Measurements from ENCODE around the gene DNAJC7.
"Not testable (repeated sequence)": the region's sequence is repeated elsewhere in the genome, so short reads cannot be mapped to it uniquely, and the experiment has no call there.

Gene DNAJC7

DNA sequence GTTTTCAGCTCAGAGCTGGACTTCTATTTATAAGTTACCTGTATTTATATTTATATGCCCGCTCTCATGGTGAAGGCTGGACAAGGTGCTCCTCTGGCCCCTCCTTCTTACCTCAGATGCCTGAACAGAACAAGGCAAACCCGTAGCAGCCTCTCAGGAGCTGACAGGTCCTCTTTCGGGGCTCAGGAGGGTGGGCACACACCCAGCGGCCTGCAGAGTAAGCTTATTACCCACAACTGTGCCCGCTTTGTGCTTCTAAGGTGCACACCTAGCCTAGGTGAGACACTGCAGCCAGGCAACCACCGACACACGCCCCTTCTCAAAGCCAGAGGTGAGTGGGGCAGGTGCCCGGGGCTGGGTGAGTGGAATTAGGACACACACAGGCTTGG, 7.9 kb upstream of the DNAJC7 start:
- Histone ChIP-seq H3K9ac (ENCODE audit: low read length in 2 of 2) (no peak overlapping the region), H3K9me3 (ENCODE audit: control insufficient read depth in 2 of 2, low read length in 2 of 2) (no peaks in the 10 kb centered on the region), H3K27me3 (ENCODE audit: control insufficient read depth in 1 of 2, insufficient read depth in 2 of 2, low read length in 2 of 2) (peaks cover 13 to 15% of the 10 kb centered on the region in 2 donors), H3K4me3 (ENCODE audit: low read length in 2 of 2) (peak overlapping the region in 1 of 2 donors; percentile 29), H3K27ac (ENCODE audit: low read length) (peak overlapping the region; percentile 31), H3K4me1 (ENCODE audit: control insufficient read depth, insufficient read depth, low read length) (peaks cover 23% of the 10 kb centered on the region), H3K36me3 (ENCODE audit: control insufficient read depth in 2 of 2, insufficient read depth in 2 of 2, low read length in 2 of 2) (peaks cover 16 to 20% of the 10 kb centered on the region in 2 donors)

DNA sequence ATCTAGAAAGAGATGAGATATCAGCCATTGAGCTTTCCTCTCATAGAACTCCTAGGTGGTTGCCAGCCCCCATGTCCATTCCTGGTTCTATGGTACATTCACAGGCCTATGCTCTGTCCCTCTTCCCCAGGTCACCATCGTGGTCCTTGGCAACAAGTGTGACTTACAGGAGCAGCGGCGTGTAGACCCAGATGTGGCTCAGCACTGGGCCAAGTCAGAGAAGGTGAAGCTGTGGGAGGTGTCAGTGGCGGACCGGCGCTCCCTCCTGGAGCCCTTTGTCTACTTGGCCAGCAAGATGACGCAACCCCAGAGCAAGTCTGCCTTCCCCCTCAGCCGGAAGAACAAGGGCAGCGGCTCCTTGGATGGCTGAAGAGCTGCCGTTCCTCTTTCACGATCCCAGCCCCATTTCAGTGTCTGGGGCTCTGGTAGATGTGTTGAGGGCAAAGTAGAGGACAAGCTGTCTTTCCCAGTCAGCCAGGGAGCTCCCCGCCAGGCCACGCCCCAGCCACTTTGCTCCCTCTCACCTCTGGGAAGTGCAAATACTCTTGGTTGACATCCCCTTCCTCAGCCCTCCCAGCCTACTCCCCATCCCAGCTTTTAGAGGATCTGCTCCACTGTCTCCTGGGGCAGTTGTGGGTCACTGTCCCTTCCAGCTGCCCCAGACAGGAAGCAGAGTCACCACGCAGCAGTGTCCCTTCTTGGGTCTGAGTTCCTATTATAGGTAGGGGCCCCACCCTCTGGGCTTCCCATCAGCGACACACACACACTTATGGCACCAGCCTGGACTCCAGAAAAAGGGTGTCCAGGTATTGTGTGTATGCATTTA, 6.5 kb upstream of the DNAJC7 start:
- H3K4me3 ChIP-seq (ENCODE audit: low read length in 2 of 2), result no peak overlapping the region
- no peak overlapping the region for H3K27ac ChIP-seq (ENCODE audit: low read length)
- no peaks in the 10 kb centered on the region for H3K9me3 ChIP-seq (ENCODE audit: control insufficient read depth in 2 of 2, low read length in 2 of 2)
- H3K4me1 ChIP-seq (ENCODE audit: control insufficient read depth, insufficient read depth, low read length), result peaks cover 22% of the 10 kb centered on the region
- peaks cover 11 to 14% of the 10 kb centered on the region in 2 donors for H3K27me3 ChIP-seq (ENCODE audit: control insufficient read depth in 1 of 2, insufficient read depth in 2 of 2, low read length in 2 of 2)
- no peak overlapping the region for H3K9ac ChIP-seq (ENCODE audit: low read length in 2 of 2)
- peaks cover 16 to 20% of the 10 kb centered on the region in 2 donors for H3K36me3 ChIP-seq (ENCODE audit: control insufficient read depth in 2 of 2, insufficient read depth in 2 of 2, low read length in 2 of 2)

DNA sequence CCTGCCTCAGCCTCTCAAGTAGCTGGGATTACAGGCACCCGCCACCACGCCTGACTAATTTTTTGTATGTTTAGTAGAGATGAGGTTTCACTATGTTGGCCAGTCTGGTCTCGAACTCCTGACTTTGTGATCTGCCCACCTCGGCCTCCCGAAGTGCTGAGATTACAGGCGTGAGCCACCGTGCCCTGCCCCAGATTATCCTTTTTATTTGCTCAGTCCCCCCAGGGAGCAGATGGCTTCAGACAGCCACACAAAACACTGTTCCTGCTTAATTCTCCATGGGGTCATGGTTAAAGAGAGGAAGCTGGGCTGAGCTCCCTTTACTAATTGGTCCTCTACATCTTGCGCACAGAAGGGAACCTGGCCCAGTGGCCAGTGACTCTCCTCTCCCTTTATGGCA, 3.6 kb upstream of the DNAJC7 start:
- H3K9me3 ChIP-seq (ENCODE audit: control insufficient read depth in 2 of 2, low read length in 2 of 2); H3K27me3 ChIP-seq (ENCODE audit: control insufficient read depth in 1 of 2, insufficient read depth in 2 of 2, low read length in 2 of 2); H3K27ac ChIP-seq (ENCODE audit: low read length): not testable (repeated sequence)
- peak overlapping the region in 1 of 2 donors; percentile 83 for H3K9ac ChIP-seq (ENCODE audit: low read length in 2 of 2)
- H3K4me1 ChIP-seq (ENCODE audit: control insufficient read depth, insufficient read depth, low read length), result peaks cover 38% of the 10 kb centered on the region
- peak overlapping the region; percentile 73 to 88 for H3K4me3 ChIP-seq (ENCODE audit: low read length in 2 of 2)
- H3K36me3 ChIP-seq (ENCODE audit: control insufficient read depth in 2 of 2, insufficient read depth in 2 of 2, low read length in 2 of 2), result peaks cover 16 to 20% of the 10 kb centered on the region in 2 donors

DNA sequence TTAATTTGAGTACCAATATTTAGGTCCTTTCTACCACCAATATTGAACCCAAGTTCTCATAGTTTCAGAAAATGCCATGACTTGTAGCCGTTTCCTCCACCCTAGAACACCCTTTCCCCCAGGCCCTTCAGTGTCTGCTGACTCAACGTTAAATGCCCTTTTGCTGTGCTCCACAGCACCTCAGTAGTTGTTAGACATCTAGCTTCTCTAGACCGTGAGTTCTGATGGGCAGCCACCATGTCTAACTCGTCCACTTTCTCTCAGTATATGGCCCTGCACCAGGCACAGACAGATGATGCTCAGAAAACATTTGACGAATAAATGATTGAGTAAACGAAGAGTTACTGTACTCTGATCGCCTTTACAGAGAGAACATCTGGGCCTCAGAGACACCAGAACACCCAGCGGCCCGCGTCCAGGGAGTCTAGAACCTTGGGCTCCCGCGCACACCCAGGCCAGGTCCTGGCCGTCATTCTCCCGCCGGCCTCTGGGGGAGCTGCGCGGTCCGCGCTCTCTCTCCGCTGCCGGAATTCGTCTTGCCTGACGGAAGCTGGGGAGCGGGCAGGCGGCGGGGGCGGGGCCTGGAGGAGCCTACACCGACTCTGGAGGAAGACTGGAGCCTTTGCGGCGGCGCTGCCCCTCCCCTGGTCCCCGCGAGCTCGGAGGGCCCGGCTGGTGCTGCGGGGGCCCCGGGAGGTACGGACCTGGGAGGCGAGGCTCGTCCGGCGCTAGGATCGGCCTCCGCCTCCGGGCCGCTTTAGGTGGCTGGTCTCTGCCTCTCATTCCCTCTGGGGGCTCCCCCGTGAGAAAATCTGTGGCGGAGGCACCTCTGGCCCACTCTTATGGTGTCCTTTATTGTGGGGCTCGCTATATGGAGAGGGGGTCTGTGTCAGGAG, 2.5 kb upstream of the DNAJC7 start, which contains the start of gene NKIRAS2:
TSS of gene NKIRAS2 (plus strand) at position 582 of the 896 bp plus-strand sequence. CDS start 1,488 bp downstream, outside the sequence.
- H3K27me3 ChIP-seq (ENCODE audit: control insufficient read depth in 1 of 2, insufficient read depth in 2 of 2, low read length in 2 of 2), result no peaks in the 10 kb centered on the region
- peak within 1 kb of the TSS; percentile 76 for H3K27ac ChIP-seq (ENCODE audit: low read length)
- H3K4me1 ChIP-seq (ENCODE audit: control insufficient read depth, insufficient read depth, low read length), result peaks cover 38% of the 10 kb centered on the region

DNA sequence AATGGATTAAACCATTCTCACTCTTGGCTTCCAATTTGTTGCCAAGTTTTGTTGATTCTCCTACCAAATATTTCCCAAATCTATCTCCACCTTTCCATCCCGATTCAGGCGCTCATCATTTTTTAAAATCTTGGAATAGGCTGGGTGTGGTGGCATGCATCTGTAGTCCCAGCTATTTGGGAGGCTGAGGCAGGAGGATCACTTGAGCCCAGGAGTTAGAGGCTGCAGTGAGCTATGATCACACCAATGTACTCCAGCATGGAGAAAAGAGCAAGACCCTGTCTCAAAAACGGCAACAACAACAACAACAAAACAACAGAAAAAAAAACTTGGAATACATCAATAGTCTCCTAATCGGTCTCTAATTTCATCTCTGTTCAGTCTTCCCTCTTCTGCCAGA, 1.7 kb upstream of the DNAJC7 start:
- Histone ChIP-seq H3K4me3 (ENCODE audit: low read length in 2 of 2) (no peak overlapping the region), H3K27me3 (ENCODE audit: control insufficient read depth in 1 of 2, insufficient read depth in 2 of 2, low read length in 2 of 2) (no peaks in the 10 kb centered on the region), H3K27ac (ENCODE audit: low read length) (no peak overlapping the region), H3K9ac (ENCODE audit: low read length in 2 of 2) (no peak overlapping the region), H3K4me1 (ENCODE audit: control insufficient read depth, insufficient read depth, low read length) (peaks cover 39% of the 10 kb centered on the region), H3K36me3 (ENCODE audit: control insufficient read depth in 2 of 2, insufficient read depth in 2 of 2, low read length in 2 of 2) (peaks cover 16 to 17% of the 10 kb centered on the region in 2 donors), H3K9me3 (ENCODE audit: control insufficient read depth in 2 of 2, low read length in 2 of 2) (no peaks in the 10 kb centered on the region)

More for the DNA sequence above, 2.5 kb upstream of the DNAJC7 start, which contains the start of gene NKIRAS2:
- H3K4me3 ChIP-seq (ENCODE audit: low read length in 2 of 2), result peak within 1 kb of the TSS; percentile 73 to 88
- peak within 1 kb of the TSS; percentile 83 to 97 for H3K9ac ChIP-seq (ENCODE audit: low read length in 2 of 2)
- peaks cover 16 to 20% of the 10 kb centered on the region in 2 donors for H3K36me3 ChIP-seq (ENCODE audit: control insufficient read depth in 2 of 2, insufficient read depth in 2 of 2, low read length in 2 of 2)
- no peaks in the 10 kb centered on the region for H3K9me3 ChIP-seq (ENCODE audit: control insufficient read depth in 2 of 2, low read length in 2 of 2)

DNA sequence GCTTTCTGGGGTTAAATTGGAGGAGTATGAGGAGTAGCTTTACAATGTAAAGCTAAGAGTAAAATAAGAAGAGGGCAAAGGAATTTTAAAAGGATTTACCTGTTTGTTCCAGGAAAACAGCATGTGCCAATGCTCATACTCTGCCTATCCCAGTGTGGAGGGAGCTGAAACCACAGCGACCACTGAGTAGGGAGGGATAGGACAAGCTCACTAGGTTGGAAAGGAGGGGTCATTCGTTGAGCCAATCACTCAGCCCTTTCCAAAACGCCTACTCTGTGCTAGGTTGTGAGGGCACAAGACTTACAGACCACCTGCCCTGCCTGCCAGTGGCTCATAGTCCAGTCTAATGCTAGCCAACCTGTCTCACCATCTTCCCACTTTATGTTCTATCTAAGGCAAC, 1.1 kb upstream of the DNAJC7 start:
- Histone ChIP-seq H3K9me3 (ENCODE audit: control insufficient read depth in 2 of 2, low read length in 2 of 2) (no peaks in the 10 kb centered on the region), H3K4me3 (ENCODE audit: low read length in 2 of 2) (peak overlapping the region in 1 of 2 donors; percentile 99), H3K27me3 (ENCODE audit: control insufficient read depth in 1 of 2, insufficient read depth in 2 of 2, low read length in 2 of 2) (no peaks in the 10 kb centered on the region), H3K36me3 (ENCODE audit: control insufficient read depth in 2 of 2, insufficient read depth in 2 of 2, low read length in 2 of 2) (peaks cover 11% of the 10 kb centered on the region in 2 donors), H3K4me1 (ENCODE audit: control insufficient read depth, insufficient read depth, low read length) (peaks cover 41% of the 10 kb centered on the region), H3K9ac (ENCODE audit: low read length in 2 of 2) (no peak overlapping the region), H3K27ac (ENCODE audit: low read length) (peak overlapping the region; percentile 88)

DNA sequence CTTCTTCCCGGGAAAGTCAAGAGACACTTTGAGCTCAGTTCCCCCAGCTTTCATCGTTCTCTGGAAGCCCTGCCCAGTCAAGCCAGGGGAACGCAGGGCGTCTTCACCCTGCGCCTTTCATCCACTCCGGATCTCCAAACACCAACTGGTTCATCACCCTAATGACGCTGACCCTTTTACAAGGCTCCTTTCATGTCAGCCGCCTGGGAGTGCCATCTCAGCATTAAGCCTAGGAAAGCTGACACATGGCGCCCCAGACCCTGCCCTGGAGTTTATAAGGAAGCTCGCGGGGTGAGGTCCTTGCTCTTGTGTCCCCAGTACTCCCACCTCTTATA, 594 bp upstream of the DNAJC7 start:
- no peaks in the 10 kb centered on the region for H3K27me3 ChIP-seq (ENCODE audit: control insufficient read depth in 1 of 2, insufficient read depth in 2 of 2, low read length in 2 of 2)
- H3K9me3 ChIP-seq (ENCODE audit: control insufficient read depth in 2 of 2, low read length in 2 of 2), result no peaks in the 10 kb centered on the region
- H3K4me3 ChIP-seq (ENCODE audit: low read length in 2 of 2), result peak overlapping the region; percentile 79 to 99
- H3K27ac ChIP-seq (ENCODE audit: low read length), result peak overlapping the region; percentile 88
- peaks cover 46% of the 10 kb centered on the region for H3K4me1 ChIP-seq (ENCODE audit: control insufficient read depth, insufficient read depth, low read length)
- H3K9ac ChIP-seq (ENCODE audit: low read length in 2 of 2), result peak overlapping the region; percentile 92 to 98
- H3K36me3 ChIP-seq (ENCODE audit: control insufficient read depth in 2 of 2, insufficient read depth in 2 of 2, low read length in 2 of 2), result peaks cover 6 to 7% of the 10 kb centered on the region in 2 donors

DNA sequence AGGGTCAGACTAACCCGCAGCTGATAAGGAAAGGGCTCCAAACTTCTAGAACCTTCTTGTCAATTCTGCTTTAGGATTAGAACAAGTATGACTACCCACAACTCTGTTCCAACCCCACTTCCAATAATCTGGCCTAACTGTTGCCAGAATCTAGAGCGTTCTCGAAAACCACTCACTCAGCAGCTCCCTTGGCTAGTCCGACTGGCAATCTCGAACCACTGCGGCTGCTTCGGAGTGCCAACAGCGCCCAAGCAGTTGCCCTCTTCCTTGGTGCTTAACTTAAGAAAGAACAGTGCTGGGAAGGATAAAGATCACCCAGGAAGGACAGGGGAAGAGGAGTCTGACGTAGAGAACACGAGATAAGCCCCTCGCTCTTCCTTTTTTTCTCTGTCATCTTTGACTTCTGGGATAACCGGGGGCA, 818 bp downstream of the DNAJC7 start:
- Histone ChIP-seq H3K27me3 (ENCODE audit: control insufficient read depth in 1 of 2, insufficient read depth in 2 of 2, low read length in 2 of 2) (no peaks in the 10 kb centered on the region), H3K4me3 (ENCODE audit: low read length in 2 of 2) (peak overlapping the region; percentile 79 to 99), H3K9ac (ENCODE audit: low read length in 2 of 2) (peak overlapping the region; percentile 92 to 98), H3K9me3 (ENCODE audit: control insufficient read depth in 2 of 2, low read length in 2 of 2) (no peaks in the 10 kb centered on the region), H3K27ac (ENCODE audit: low read length) (peak overlapping the region; percentile 88), H3K4me1 (ENCODE audit: control insufficient read depth, insufficient read depth, low read length) (peaks cover 44% of the 10 kb centered on the region), H3K36me3 (ENCODE audit: control insufficient read depth in 2 of 2, insufficient read depth in 2 of 2, low read length in 2 of 2) (no peaks in the 10 kb centered on the region)

DNA sequence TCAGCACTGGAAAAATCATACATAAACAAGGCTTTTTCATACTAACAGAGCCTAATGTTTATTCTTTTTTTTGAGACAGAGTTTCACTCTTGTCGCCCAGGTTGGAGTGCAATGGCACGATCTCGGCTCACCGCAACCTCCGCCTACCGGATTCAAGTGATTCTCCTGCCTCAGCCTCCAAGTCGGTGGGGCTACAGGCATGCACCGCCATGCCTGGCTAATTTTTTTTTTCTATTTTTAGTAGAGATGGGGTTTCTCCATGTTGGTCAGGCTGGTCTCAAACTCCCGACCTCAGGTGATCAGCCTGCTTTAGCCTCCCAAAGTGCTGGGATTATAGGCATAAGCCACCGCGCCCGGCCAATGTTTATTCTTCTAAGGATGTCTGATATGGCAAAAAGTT, 3.5 kb downstream of the DNAJC7 start:
- H3K27ac ChIP-seq (ENCODE audit: low read length); H3K36me3 ChIP-seq (ENCODE audit: control insufficient read depth in 2 of 2, insufficient read depth in 2 of 2, low read length in 2 of 2); H3K4me3 ChIP-seq (ENCODE audit: low read length in 2 of 2); H3K27me3 ChIP-seq (ENCODE audit: control insufficient read depth in 1 of 2, insufficient read depth in 2 of 2, low read length in 2 of 2); H3K9ac ChIP-seq (ENCODE audit: low read length in 2 of 2); H3K9me3 ChIP-seq (ENCODE audit: control insufficient read depth in 2 of 2, low read length in 2 of 2): not testable (repeated sequence)
- peaks cover 34% of the 10 kb centered on the region for H3K4me1 ChIP-seq (ENCODE audit: control insufficient read depth, insufficient read depth, low read length)

DNA sequence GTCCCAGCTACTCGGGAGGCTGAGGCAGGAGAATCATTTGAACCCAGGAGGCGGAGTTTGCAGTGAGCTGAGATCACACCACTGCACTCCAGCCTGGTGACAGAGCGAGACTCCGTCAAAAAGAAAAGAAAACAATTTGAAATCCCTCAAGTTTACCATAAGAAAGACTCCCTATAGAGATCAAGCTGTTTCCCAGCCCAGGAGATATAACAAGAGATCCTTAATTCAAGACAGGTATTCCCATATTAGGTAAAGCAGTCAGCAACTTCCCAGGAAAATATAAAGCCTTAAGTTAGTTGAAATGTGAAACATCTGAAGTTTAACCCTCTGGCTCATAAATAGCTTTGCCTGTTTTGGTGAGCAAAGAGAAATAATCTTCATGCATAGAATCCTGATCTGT, 4.9 kb downstream of the DNAJC7 start:
- not testable (repeated sequence) for H3K9ac ChIP-seq (ENCODE audit: low read length in 2 of 2); H3K9me3 ChIP-seq (ENCODE audit: control insufficient read depth in 2 of 2, low read length in 2 of 2); H3K4me3 ChIP-seq (ENCODE audit: low read length in 2 of 2); H3K27me3 ChIP-seq (ENCODE audit: control insufficient read depth in 1 of 2, insufficient read depth in 2 of 2, low read length in 2 of 2); H3K27ac ChIP-seq (ENCODE audit: low read length); H3K36me3 ChIP-seq (ENCODE audit: control insufficient read depth in 2 of 2, insufficient read depth in 2 of 2, low read length in 2 of 2)
- peaks cover 23% of the 10 kb centered on the region for H3K4me1 ChIP-seq (ENCODE audit: control insufficient read depth, insufficient read depth, low read length)
